K562 (cell line): Measurements from ENCODE around the gene FRMD4A.

Source experiments
- CCNT2 ChIP-seq: IDR thresholded peaks from 2 replicates; pipeline ENCODE4 v1.6.1; 2011; ENCODE audit warnings: borderline replicate concordance, low read depth, mild to moderate bottlenecking, moderate library complexity, mixed read lengths, low read length; ENCODE audit not compliant: insufficient read length; ENCODE audit errors: extremely low read depth
- CREB1 ChIP-seq, 2 experiments: sonication (generic) in 1 of 2; formaldehyde crosslinking in 1 of 2; IDR thresholded peaks; 2 replicates each; pipeline versions ENCODE4 v1.6.1 to v1.8.0; 2012 to 2022; ENCODE audit warnings: inconsistent platforms in 1 of 2, mild to moderate bottlenecking in 1 of 2, missing genetic modification reagents in 1 of 2, moderate library complexity in 1 of 2
- CSDE1 ChIP-seq, 2 experiments: fragments of 450-650 bp; IDR thresholded peaks; 2 replicates each; pipeline ENCODE4 v1.6.1; 2016; ENCODE audit warnings: mild to moderate bottlenecking in 1 of 2
- E2F8 ChIP-seq: fragments of 450-650 bp; IDR thresholded peaks from 2 replicates; pipeline ENCODE4 v1.7.1; 2018; ENCODE audit warnings: mild to moderate bottlenecking, low read depth; ENCODE audit not compliant: partially characterized antibody
- LCOR ChIP-seq: sonication (generic); formaldehyde crosslinking; IDR thresholded peaks from 2 replicates; pipeline ENCODE4 v1.8.0; 2022; ENCODE audit warnings: mild to moderate bottlenecking, missing genetic modification reagents
- POLR2AphosphoS5 ChIP-seq: IDR thresholded peaks from 2 replicates; pipeline ENCODE4 v1.6.1; 2011; ENCODE audit warnings: mild to moderate bottlenecking, low read depth, low read length, moderate library complexity; ENCODE audit not compliant: control insufficient read depth, insufficient read depth
- PRMT5 ChIP-seq: sonication (generic); formaldehyde crosslinking; IDR thresholded peaks from 2 replicates; pipeline ENCODE4 v1.5.0; 2020; ENCODE audit warnings: missing genetic modification reagents
- RCOR1 ChIP-seq, 2 experiments: IDR thresholded peaks; 2 replicates each; pipeline ENCODE4 v1.6.1; 2012; ENCODE audit warnings: low read depth in 2 of 2, low read length in 2 of 2, borderline replicate concordance in 1 of 2, improper control_type of control experiment in 1 of 2
- SAFB ChIP-seq: fragments of 200-400 bp; formaldehyde crosslinking; IDR thresholded peaks from 2 replicates; pipeline ENCODE4 v1.6.1; 2017; ENCODE audit warnings: low read depth, low read length, borderline replicate concordance
- SLC30A9 ChIP-seq: fragments of 250-450 bp; sonication (Bioruptor Pico); IDR thresholded peaks from 2 replicates; pipeline ENCODE4 v1.8.0; 2022; ENCODE audit warnings: mild to moderate bottlenecking, moderate library complexity
- ZNF408 ChIP-seq: fragments of 250-450 bp; sonication (Bioruptor Pico); IDR thresholded peaks from 2 replicates; pipeline ENCODE4 v1.4.0; 2020; ENCODE audit warnings: low read depth, mild to moderate bottlenecking, moderate library complexity
- TF ChIP-seq, protein P1 (sequence below), 3 experiments: IDR thresholded peaks in 2 of 3; conservative IDR thresholded peaks in 1 of 3; 2 replicates each; pipeline ENCODE4 v1.5.1; 2011 to 2012; ENCODE audit warnings: low read length in 3 of 3, mild to moderate bottlenecking in 3 of 3, control low read depth in 2 of 3, improper control_type of control experiment in 1 of 3, inconsistent platforms in 1 of 3, low read depth in 1 of 3, mixed read lengths in 1 of 3, moderate library complexity in 1 of 3; ENCODE audit not compliant: insufficient read depth in 2 of 3
- TF ChIP-seq, protein P2 (sequence below), 2 experiments: fragments of 450-650 bp in 1 of 2; sonication (generic) in 1 of 2; formaldehyde crosslinking in 1 of 2; IDR thresholded peaks in 1 of 2; conservative IDR thresholded peaks in 1 of 2; 2 replicates each; pipeline versions ENCODE4 v1.6.1 to v1.8.1; 2016 to 2023; ENCODE audit warnings: mild to moderate bottlenecking in 2 of 2, moderate library complexity in 2 of 2, inconsistent platforms in 1 of 2, missing genetic modification reagents in 1 of 2

- TF ChIP-seq SAFB, result no peak
- TF ChIP-seq SLC30A9, result no peak
- no peak for TF ChIP-seq E2F8
- no peak for TF ChIP-seq CREB1 (IDR thresholded peaks at IDR 0.05)
- TF ChIP-seq CREB1 (CRISPR knock-in tag; IDR thresholded peaks at IDR 0.05), result no peak
- TF ChIP-seq, protein P1, sequence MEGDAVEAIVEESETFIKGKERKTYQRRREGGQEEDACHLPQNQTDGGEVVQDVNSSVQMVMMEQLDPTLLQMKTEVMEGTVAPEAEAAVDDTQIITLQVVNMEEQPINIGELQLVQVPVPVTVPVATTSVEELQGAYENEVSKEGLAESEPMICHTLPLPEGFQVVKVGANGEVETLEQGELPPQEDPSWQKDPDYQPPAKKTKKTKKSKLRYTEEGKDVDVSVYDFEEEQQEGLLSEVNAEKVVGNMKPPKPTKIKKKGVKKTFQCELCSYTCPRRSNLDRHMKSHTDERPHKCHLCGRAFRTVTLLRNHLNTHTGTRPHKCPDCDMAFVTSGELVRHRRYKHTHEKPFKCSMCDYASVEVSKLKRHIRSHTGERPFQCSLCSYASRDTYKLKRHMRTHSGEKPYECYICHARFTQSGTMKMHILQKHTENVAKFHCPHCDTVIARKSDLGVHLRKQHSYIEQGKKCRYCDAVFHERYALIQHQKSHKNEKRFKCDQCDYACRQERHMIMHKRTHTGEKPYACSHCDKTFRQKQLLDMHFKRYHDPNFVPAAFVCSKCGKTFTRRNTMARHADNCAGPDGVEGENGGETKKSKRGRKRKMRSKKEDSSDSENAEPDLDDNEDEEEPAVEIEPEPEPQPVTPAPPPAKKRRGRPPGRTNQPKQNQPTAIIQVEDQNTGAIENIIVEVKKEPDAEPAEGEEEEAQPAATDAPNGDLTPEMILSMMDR (IDR thresholded peaks at IDR 0.05 in 2 of 3, conservative IDR thresholded peaks at IDR 0.05 in 1 of 3; ENCODE audit: insufficient read depth in 2 of 3, low read depth in 1 of 3, low read length in 3 of 3), result no peak
- no peak for TF ChIP-seq LCOR (CRISPR knock-in tag)
- TF ChIP-seq, protein P2, sequence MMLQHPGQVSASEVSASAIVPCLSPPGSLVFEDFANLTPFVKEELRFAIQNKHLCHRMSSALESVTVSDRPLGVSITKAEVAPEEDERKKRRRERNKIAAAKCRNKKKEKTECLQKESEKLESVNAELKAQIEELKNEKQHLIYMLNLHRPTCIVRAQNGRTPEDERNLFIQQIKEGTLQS (IDR thresholded peaks at IDR 0.05), result no peak
- TF ChIP-seq, protein P2 (CRISPR knock-in tag; conservative IDR thresholded peaks at IDR 0.05), result no peak
- TF ChIP-seq POLR2AphosphoS5, result no peak
- no peak for TF ChIP-seq ZNF408 (CRISPR knock-in tag)
- TF ChIP-seq CCNT2, result no peak
- no peak for TF ChIP-seq RCOR1 (IDR thresholded peaks at IDR 0.05; ENCODE audit: borderline replicate concordance in 1 of 2, low read depth in 2 of 2, low read length in 2 of 2)
- no peak for TF ChIP-seq CSDE1 (IDR thresholded peaks at IDR 0.05)
- no peak for TF ChIP-seq PRMT5 (CRISPR knock-in tag)
Measured at GRCh38 chr10:13668126-13668525, 662.6 kb downstream of the FRMD4A start.
